Lower leg skin (tissue), 3 donors: ENCODE results near the gene DNAJC4.

Experiments
- CTCF ChIP-seq, 3 donors: fragments of 450-650 bp; IDR thresholded peaks; one replicate each; pipeline ENCODE4 v1.5.1; 2016; ENCODE audit warnings: antibody characterized with exemption in 3 of 3, mild to moderate bottlenecking in 3 of 3, moderate library complexity in 2 of 3
- POLR2A ChIP-seq, 2 donors: fragments of 450-650 bp; IDR thresholded peaks; one replicate each; pipeline ENCODE4 v1.6.1; 2016 to 2017; ENCODE audit warnings: antibody characterized with exemption in 2 of 2, mild to moderate bottlenecking in 1 of 2, moderate library complexity in 1 of 2

DNA sequence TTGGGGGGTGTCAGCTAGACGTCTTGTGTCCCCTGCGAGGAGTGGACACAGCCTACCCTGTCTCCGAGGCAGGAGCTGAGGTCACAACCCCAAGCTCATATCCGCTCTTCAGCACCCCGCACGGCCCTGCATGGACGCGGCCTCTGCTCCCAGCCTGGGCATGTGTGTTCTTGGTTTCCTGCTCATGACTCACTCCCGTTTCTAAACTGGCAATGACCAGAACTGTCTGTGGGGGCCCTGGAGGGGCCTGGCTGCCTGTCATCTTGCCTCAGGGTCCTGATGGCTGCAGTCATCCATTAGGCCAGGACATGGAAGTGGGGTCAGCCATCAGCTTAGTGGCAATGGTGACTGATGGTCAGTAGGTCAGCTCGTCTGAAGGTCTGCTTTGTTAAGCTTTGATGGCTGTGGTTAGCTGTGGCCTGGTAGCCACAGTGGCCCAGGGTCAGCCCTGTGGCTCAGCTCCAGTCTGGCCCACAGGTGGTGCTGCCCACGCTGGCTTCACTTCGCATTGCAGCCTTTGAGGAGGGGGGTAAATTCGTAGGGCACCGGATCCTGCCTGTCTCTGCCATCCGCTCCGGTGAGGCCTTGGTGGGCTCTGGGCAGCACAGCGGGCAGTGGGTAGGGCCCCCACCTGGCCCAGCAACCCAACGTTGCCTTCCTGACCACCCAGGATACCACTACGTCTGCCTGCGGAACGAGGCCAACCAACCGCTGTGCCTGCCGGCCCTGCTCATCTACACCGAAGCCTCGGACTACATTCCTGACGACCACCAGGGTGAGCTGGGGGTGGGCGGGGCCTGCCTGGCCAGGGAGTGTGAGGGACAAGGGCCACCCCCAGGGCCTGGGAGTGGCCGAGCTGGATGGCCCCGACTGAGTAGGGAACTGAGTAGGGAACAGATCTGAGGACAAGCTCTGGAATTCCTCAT is 32.9 kb downstream of the DNAJC4 start:
- TF ChIP-seq POLR2A (IDR thresholded peaks at IDR 0.05) (no peak), CTCF (IDR thresholded peaks at IDR 0.05) (no peak)
